HG03520 (cell line): ENCODE data around the gene MMP14.
A peak's percentile ranks its signal among the peaks of the same experiment; 100 is the strongest.

Source experiments
- ATAC-seq: cut with Tn5 transposase; IDR thresholded peaks from one replicate; pipeline ENCODE4 v1.9.1; 2021; ENCODE audit warnings: mild to moderate bottlenecking, moderate library complexity; ENCODE audit not compliant: unreplicated experiment

The MMP14 gene

DNA sequence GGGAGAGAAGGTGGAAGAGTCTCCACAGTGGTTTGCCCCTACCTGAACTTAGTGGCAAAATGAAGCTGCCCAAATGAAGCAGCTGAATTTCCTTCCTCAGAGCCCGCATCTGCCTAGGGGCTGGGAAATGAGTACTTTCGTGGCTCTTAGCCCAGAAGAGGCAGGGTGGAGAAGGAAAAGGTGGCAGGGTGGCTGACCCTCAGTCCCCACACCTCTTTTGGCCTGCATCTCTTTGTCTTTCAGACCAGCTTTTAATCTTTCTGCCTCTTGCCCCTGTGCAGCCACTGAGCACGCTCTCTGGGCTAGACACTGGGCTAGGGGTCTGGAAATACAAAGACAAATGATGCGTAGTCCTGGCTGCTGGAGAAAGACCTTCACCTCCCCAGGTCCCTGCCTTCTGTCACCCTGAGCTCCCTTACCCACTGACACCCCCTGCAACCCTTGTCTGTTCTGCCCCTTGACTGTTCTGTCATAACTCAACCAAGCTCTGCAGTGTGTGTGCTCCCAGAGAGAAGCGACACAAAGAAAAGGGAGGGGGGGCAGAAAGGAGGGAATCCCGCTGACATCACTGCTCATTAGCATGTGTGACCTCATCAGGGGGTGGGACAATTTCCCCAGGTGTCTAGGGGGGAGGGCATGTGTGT, 46.3 kb downstream of the MMP14 start:
- ATAC-seq, result no peak

- no peak for ATAC-seq
These were observed 47.0 kb downstream of the MMP14 start, which contains the start of gene REM2 for GRCh38 chr14:22883173-22883976. Gene REM2, plus strand, starts transcription at chr14:22883222. Its CDS starts 66 bp downstream, at chr14:22883288.

DNA sequence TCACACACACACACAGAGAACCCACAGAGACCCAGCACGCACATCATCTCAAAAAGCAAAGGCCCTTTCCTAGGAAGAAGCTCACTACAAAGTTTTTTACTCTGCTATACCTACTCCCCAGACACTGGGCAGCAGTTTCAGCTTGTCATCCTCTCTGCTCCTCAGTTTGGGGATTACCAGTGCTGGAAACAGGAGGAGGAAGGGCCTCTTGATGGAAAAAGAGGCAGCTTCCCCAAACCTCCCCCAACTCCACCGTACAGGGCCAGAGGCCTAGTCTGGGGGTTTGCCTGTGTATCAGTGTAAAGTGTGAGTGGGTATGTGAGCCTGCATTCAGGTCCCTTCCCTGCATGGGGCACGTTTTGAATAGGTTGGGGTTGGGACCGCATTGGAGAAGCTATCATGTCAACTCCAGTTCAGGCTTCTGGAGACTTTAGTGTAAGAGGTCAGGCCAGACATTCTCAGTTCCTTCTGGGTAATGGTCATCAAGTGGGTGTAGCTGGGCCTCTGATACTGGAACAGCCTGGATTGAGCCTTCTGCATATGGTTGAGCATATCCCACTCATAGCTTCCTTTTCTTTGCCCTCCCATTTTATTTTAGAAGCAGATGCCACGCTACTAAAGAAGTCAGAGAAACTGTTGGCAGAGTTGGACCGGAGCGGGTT, 47.8 kb downstream of the MMP14 start:
- ATAC-seq, result no peak

- no peak for ATAC-seq
These were observed 48.5 kb downstream of the MMP14 start for GRCh38 chr14:22884738-22885523.

DNA sequence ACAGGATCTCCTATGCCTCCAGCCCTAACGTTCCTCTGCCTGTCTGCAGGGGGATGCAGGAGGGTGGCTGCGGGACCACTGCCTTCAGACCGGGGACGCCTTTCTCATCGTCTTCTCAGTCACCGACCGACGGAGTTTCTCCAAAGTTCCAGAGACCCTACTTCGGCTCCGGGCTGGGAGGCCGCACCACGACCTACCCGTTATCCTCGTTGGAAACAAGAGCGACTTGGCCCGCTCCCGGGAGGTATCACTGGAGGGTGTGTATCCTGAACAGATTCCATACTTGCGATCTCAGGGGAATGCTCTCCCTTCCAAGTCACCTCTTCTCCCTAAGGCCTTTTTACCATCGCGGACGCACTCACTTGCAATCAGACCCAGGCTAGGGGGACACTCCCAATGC, 49.6 kb downstream of the MMP14 start:
- no peak for ATAC-seq

GRCh38 chr14:22886500-22887259, 50.3 kb downstream of the MMP14 start:
- ATAC-seq, result peak; percentile 50

GRCh38 chr14:22887260-22887989, 51.0 kb downstream of the MMP14 start:
- peak; percentile 24 for ATAC-seq

- peak; percentile 33 for ATAC-seq
These were observed 51.6 kb downstream of the MMP14 start for GRCh38 chr14:22887990-22888378.

- ATAC-seq, result no peak
These were observed 52.3 kb downstream of the MMP14 start for GRCh38 chr14:22888662-22889061.

GRCh38 chr14:22890416-22890815, 54.0 kb downstream of the MMP14 start:
- ATAC-seq, result no peak

GRCh38 chr14:22892488-22892887, 56.1 kb downstream of the MMP14 start:
- ATAC-seq, result no peak

GRCh38 chr14:22893706-22894105, 57.3 kb downstream of the MMP14 start:
- ATAC-seq, result no peak

DNA sequence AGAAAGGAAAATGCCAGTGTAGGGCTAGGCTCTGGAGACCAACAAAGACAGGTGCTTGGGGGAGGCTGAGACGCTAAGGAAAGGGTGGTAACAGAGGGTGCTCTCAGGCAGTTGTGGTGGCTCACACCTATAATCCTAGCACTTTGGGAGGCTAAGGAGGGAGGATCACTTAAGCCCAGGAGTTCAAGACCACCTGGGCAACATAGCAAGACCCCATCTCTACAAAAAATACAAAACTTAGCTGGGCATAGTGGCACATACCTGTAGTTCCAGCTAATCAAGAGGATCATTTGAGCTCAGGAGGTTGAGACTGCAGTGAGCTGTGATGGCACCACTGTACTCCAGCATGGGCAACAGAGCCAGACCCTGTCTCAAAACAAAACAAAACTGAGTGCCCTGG, 59.0 kb downstream of the MMP14 start:
- no peak for ATAC-seq

- ATAC-seq, result no peak
These were observed 60.0 kb downstream of the MMP14 start for GRCh38 chr14:22896356-22896755.

DNA sequence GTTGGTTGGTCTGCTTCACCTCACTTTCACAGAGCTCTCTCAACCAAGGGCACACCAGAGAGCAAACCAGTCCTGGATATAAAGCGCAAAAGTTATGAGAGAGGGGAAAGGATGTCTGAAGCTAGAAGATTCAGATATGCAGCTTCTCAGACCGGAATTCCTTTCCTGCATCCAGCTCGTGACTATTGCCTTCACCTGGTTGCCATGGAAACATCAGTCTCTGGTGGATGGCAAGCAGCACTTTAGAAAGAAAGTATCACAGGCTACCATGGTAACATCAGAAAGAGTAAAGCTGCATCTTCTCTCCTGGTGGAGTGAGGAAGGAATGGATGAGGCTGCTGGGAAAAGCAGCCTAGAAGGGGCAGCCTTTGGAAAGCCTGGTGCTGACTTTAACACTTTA, 60.4 kb downstream of the MMP14 start:
- no peak for ATAC-seq

DNA sequence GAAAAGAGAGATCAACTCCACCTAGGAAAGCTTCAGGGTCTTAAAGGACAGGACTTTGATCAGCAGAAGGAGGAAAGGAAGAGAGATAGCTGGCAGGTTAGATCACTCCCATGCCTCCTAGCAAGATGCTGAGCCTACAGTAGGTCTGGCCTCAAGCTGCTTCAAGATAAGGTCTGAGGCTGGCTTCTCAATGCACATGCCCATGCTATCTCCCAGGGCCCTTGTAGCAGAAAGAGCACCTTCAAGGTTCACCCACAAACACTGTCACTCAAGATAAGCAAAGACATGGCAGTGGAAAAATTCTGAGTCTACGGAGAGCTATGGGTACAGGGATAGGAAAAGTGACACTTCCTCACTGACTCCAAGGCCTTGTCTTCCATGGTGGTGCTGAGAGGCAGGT, 61.0 kb downstream of the MMP14 start:
- no peak for ATAC-seq
